H9 (cell line): ENCODE results near the gene CCDC85A. TPM values are rescaled to one million over a fixed set of nuclear protein-coding genes. Genes with fewer than 3 reads are reported as not detected.

ENCODE experiments used
- DNase-seq: peaks from one replicate; pipeline ENCODE4 v3.0.0-alpha.2; 2017
- H2AFZ ChIP-seq: one replicate; pipeline ENCODE4 v1.6.1; 2013; ENCODE audit warnings: mild to moderate bottlenecking, low read length, control low read depth, moderate library complexity
- H2AK5ac ChIP-seq: 2 replicates; pipeline ENCODE4 v1.6.1; 2013; ENCODE audit warnings: low read length, control low read depth, mixed read lengths; ENCODE audit not compliant: insufficient read length
- H2BK120ac ChIP-seq: one replicate; pipeline ENCODE4 v1.6.1; 2013; ENCODE audit warnings: low read depth, mild to moderate bottlenecking, low read length, control low read depth, inconsistent platforms; ENCODE audit not compliant: poor library complexity, severe bottlenecking
- H2BK12ac ChIP-seq: 2 replicates; pipeline ENCODE4 v1.6.1; 2013; ENCODE audit warnings: low read length, control low read depth, mixed read lengths, low read depth; ENCODE audit not compliant: insufficient read length
- H2BK15ac ChIP-seq: 2 replicates; pipeline ENCODE4 v1.6.1; 2013; ENCODE audit warnings: low read depth, low read length, control low read depth
- H2BK20ac ChIP-seq: one replicate; pipeline ENCODE4 v1.6.1; 2013; ENCODE audit warnings: low read depth, mild to moderate bottlenecking, low read length, control low read depth, inconsistent platforms; ENCODE audit not compliant: poor library complexity, severe bottlenecking
- H2BK5ac ChIP-seq: 2 replicates; pipeline ENCODE4 v1.6.1; 2013; ENCODE audit warnings: low read length, control low read depth, mixed read lengths; ENCODE audit not compliant: insufficient read length
- H3K14ac ChIP-seq: 2 replicates; pipeline ENCODE4 v1.6.1; 2013; ENCODE audit warnings: low read length, control low read depth; ENCODE audit not compliant: insufficient read depth
- H3K18ac ChIP-seq: 2 replicates; pipeline ENCODE4 v1.6.1; 2013; ENCODE audit warnings: low read depth, mild to moderate bottlenecking, mixed read lengths, low read length, control low read depth; ENCODE audit not compliant: insufficient read length
- H3K23ac ChIP-seq: 2 replicates; pipeline ENCODE4 v1.6.1; 2013; ENCODE audit warnings: low read length, control low read depth, mixed read lengths, low read depth; ENCODE audit not compliant: insufficient read length
- H3K23me2 ChIP-seq: 2 replicates; pipeline ENCODE4 v1.6.1; 2013; ENCODE audit warnings: low read depth, mild to moderate bottlenecking, mixed read lengths, low read length, control low read depth; ENCODE audit not compliant: insufficient read length, poor library complexity, severe bottlenecking
- H3K27ac ChIP-seq: 2 replicates; pipeline ENCODE4 v1.5.1; 2013; ENCODE audit warnings: low read length, control low read depth, mixed read lengths, low read depth; ENCODE audit not compliant: insufficient read length
- H3K27me3 ChIP-seq: 2 replicates; pipeline ENCODE4 v1.6.1; 2013; ENCODE audit warnings: low read length, control low read depth, inconsistent platforms; ENCODE audit not compliant: insufficient read depth
- H3K4ac ChIP-seq: 2 replicates; pipeline ENCODE4 v1.6.1; 2013; ENCODE audit warnings: low read depth, mild to moderate bottlenecking, control low read depth, inconsistent platforms, low read length, moderate library complexity
- H3K4me1 ChIP-seq: 2 replicates; pipeline ENCODE4 v1.6.1; 2013; ENCODE audit warnings: low read length, control low read depth, inconsistent platforms; ENCODE audit not compliant: insufficient read depth
- H3K4me2 ChIP-seq: 2 replicates; pipeline ENCODE4 v1.6.1; 2013; ENCODE audit warnings: low read length, control low read depth, mixed read lengths; ENCODE audit not compliant: insufficient read length, insufficient read depth
- H3K56ac ChIP-seq: 2 replicates; pipeline ENCODE4 v1.6.1; 2013; ENCODE audit warnings: low read depth, mild to moderate bottlenecking, mixed read lengths, low read length, control low read depth; ENCODE audit not compliant: insufficient read length
- H3K79me1 ChIP-seq: 2 replicates; pipeline ENCODE4 v1.6.1; 2013; ENCODE audit warnings: low read depth, mild to moderate bottlenecking, moderate library complexity, low read length, control low read depth, inconsistent platforms; ENCODE audit not compliant: insufficient read depth, poor library complexity, severe bottlenecking
- H3K79me2 ChIP-seq: 2 replicates; pipeline ENCODE4 v1.6.1; 2013; ENCODE audit warnings: low read length, control low read depth, inconsistent platforms; ENCODE audit not compliant: insufficient read depth
- H3K9ac ChIP-seq: 2 replicates; pipeline ENCODE4 v1.6.1; 2013; ENCODE audit warnings: low read length, control low read depth, mixed read lengths; ENCODE audit not compliant: insufficient read length; ENCODE audit errors: extremely low read depth
- H3K9me3 ChIP-seq: one replicate; pipeline ENCODE4 v1.6.1; 2013; ENCODE audit warnings: low read depth, low read length, inconsistent platforms; ENCODE audit not compliant: control insufficient read depth
- H3T11ph ChIP-seq: one replicate; pipeline ENCODE4 v1.6.1; 2013; ENCODE audit warnings: mild to moderate bottlenecking, low read length, control low read depth, inconsistent platforms
- H4K20me1 ChIP-seq: one replicate; pipeline ENCODE4 v1.6.1; 2013; ENCODE audit not compliant: control insufficient read depth, insufficient read length, insufficient read depth
- H4K5ac ChIP-seq: 2 replicates; pipeline ENCODE4 v1.6.1; 2013; ENCODE audit warnings: low read depth, mild to moderate bottlenecking, mixed read lengths, low read length, control low read depth; ENCODE audit not compliant: insufficient read length
- H4K8ac ChIP-seq: replicated peaks from 2 replicates; pipeline ENCODE4 v1.6.1; 2013; ENCODE audit warnings: low read length, control low read depth, mixed read lengths, low read depth; ENCODE audit not compliant: insufficient read length
- H4K91ac ChIP-seq: 2 replicates; pipeline ENCODE4 v1.6.1; 2013; ENCODE audit warnings: low read depth, mild to moderate bottlenecking, moderate library complexity, mixed read lengths, low read length, control low read depth; ENCODE audit not compliant: insufficient read length
- H3K27ac Mint-ChIP-seq, 3 experiments: 2 replicates in 2 of 3; 3 replicates in 1 of 3; pipeline ENCODE4 v1.8.0; 2020 to 2021; ENCODE audit warnings: mixed read lengths in 3 of 3, mild to moderate bottlenecking in 1 of 3, moderate library complexity in 1 of 3
- H3K27me3 Mint-ChIP-seq: 2 replicates; pipeline ENCODE4 v1.8.0; 2021; ENCODE audit warnings: low read depth, mild to moderate bottlenecking, moderate library complexity, mixed read lengths
- H3K36me3 Mint-ChIP-seq, 3 experiments: 2 replicates in 2 of 3; 3 replicates in 1 of 3; pipeline ENCODE4 v1.8.0; 2020 to 2021; ENCODE audit warnings: low read depth in 3 of 3, mixed read lengths in 3 of 3; ENCODE audit not compliant: insufficient read depth in 1 of 3
- H3K4me1 Mint-ChIP-seq, 2 experiments: 2 replicates each; pipeline ENCODE4 v1.8.0; 2020; ENCODE audit warnings: mixed read lengths in 2 of 2
- H3K4me3 Mint-ChIP-seq, 2 experiments: 2 replicates in 1 of 2; 3 replicates in 1 of 2; pipeline ENCODE4 v1.8.0; 2020 to 2021; ENCODE audit warnings: mild to moderate bottlenecking in 2 of 2, mixed read lengths in 2 of 2, moderate library complexity in 1 of 2
- H3K9me3 Mint-ChIP-seq, 2 experiments: 2 replicates in 1 of 2; 3 replicates in 1 of 2; pipeline ENCODE4 v1.8.0; 2020; ENCODE audit warnings: mild to moderate bottlenecking in 2 of 2, mixed read lengths in 2 of 2, moderate library complexity in 1 of 2
- CTCF ChIP-seq: fragments of 200-600 bp; sonication (generic); conservative IDR thresholded peaks from 3 replicates; pipeline ENCODE4 v1.8.0; 2021; ENCODE audit warnings: antibody characterized with exemption, mild to moderate bottlenecking
- WGBS: extraction: QIAGEN DNeasy Blood & Tissue Kit; methylation state at CpG from one replicate; pipeline ENCODE4 v1.1.7; 2013; ENCODE audit warnings: missing lambda C conversion rate, low lambda C conversion rate, mixed read lengths; ENCODE audit not compliant: insufficient read length; ENCODE audit errors: extremely low coverage; 5-methylcytosine and 5-hydroxymethylcytosine counted together
- total RNA-seq: library from RNA; stranded (reverse); gene quantifications from 2 replicates; pipeline ENCODE4 v1.2.1, GENCODE V29; 2021

The CCDC85A gene
- total RNA-seq, 1 experiment from 2014 or later: 0.17 TPM

GRCh38 chr2:56267415-56267788 lies 83.6 kb downstream of the CCDC85A start:
- TF ChIP-seq CTCF: no peak

More at GRCh38 chr2:56267415-56267788, 83.6 kb downstream of the CCDC85A start:
- Mint-ChIP-seq H3K4me1 (peaks cover 7% of the 10 kb centered on the region in 2 experiments), H3K4me3 (no peak overlapping the region), H3K27me3 (peaks cover 3% of the 10 kb centered on the region; the same call in 1 of the 2 replicates), H3K27ac (no peak overlapping the region), H3K9me3 (no peaks in the 10 kb centered on the region), H3K36me3 (no peaks in the 10 kb centered on the region)
- Histone ChIP-seq H4K20me1 (no peaks in the 10 kb centered on the region), H3K27me3 (no peaks in the 10 kb centered on the region), H4K5ac (no peak overlapping the region), H3K4ac (no peak overlapping the region), H3K23me2 (no peaks in the 10 kb centered on the region), H3K14ac (no peak overlapping the region), H3K9me3 (no peaks in the 10 kb centered on the region), H3K4me2 (no peak overlapping the region), H2BK15ac (no peak overlapping the region), H2BK12ac (no peak overlapping the region), H2BK120ac (no peak overlapping the region), H2AFZ (no peak overlapping the region), H4K8ac (no peak overlapping the region), H3K27ac (no peak overlapping the region), H3K9ac (no peak overlapping the region), H4K91ac (no peak overlapping the region), H2BK20ac (no peak overlapping the region), H2BK5ac (no peak overlapping the region), H3K79me2 (no peaks in the 10 kb centered on the region), H3T11ph (no peak overlapping the region), H3K18ac (no peak overlapping the region), H3K23ac (no peak overlapping the region), H3K4me1 (no peaks in the 10 kb centered on the region), H3K56ac (no peak overlapping the region), H2AK5ac (no peak overlapping the region), H3K79me1 (no peaks in the 10 kb centered on the region)
- WGBS: no CpG with 5 or more reads among the region's 3 CpGs
- DNase-seq: no peak
